ENCODE results near the gene SHC1. TPM values are rescaled to one million over a fixed set of nuclear protein-coding genes. Genes with fewer than 3 reads are reported as not detected.

The SHC1 gene
- total RNA-seq, 1 donor: 167 TPM

GRCh38 chr1:154938604-154939399, 31.7 kb downstream of the SHC1 start:
- no peak for TF ChIP-seq CTCF (IDR thresholded peaks at IDR 0.05; ENCODE audit: insufficient read depth, low read length)
- no peak for DNase-seq (ENCODE audit: low read depth)
- no peak overlapping the region for H3K4me3 ChIP-seq (ENCODE audit: low read depth, low read length)

GRCh38 chr1:154937988-154938386, 32.6 kb downstream of the SHC1 start:
- peak overlapping the region; percentile 79 for H3K4me3 ChIP-seq (ENCODE audit: low read depth, low read length)
- DNase-seq (ENCODE audit: low read depth): no peak
- no peak for TF ChIP-seq CTCF (IDR thresholded peaks at IDR 0.05; ENCODE audit: insufficient read depth, low read length)

GRCh38 chr1:154937085-154937987, 33.2 kb downstream of the SHC1 start:
- DNase-seq (ENCODE audit: low read depth): peak; percentile 98

GRCh38 chr1:154936555-154937084, 33.9 kb downstream of the SHC1 start, which contains the start of gene PMVK:
PMVK (minus strand) TSS chr1:154936719; CDS start chr1:154936685, 34 bp downstream.
- peak within 1 kb of the TSS; percentile 79 for H3K4me3 ChIP-seq (ENCODE audit: low read depth, low read length)
- peak; percentile 98 for DNase-seq (ENCODE audit: low read depth)
- peak; percentile 38 for TF ChIP-seq CTCF (IDR thresholded peaks at IDR 0.05; ENCODE audit: insufficient read depth, low read length)

More at GRCh38 chr1:154937085-154937987, 33.2 kb downstream of the SHC1 start:
- peak overlapping the region; percentile 79 for H3K4me3 ChIP-seq (ENCODE audit: low read depth, low read length)
- peak; percentile 33 for TF ChIP-seq CTCF (IDR thresholded peaks at IDR 0.05; ENCODE audit: insufficient read depth, low read length)

- no peak for TF ChIP-seq CTCF (IDR thresholded peaks at IDR 0.05; ENCODE audit: insufficient read depth, low read length)
- no peak for DNase-seq (ENCODE audit: low read depth)
Measured at GRCh38 chr1:154935749-154936554, 34.6 kb downstream of the SHC1 start.

More at GRCh38 chr1:154935749-154936554, 34.6 kb downstream of the SHC1 start:
- peak overlapping the region; percentile 79 for H3K4me3 ChIP-seq (ENCODE audit: low read depth, low read length)
